Nephron progenitor cell (in vitro differentiated cells): ENCODE data around the gene SMCO2.
A peak's percentile ranks its signal among the peaks of the same experiment; 100 is the strongest.

Experiments
- DNase-seq: peaks from one replicate; pipeline ENCODE4 v3.0.0; 2021
- H3K27ac Mint-ChIP-seq: 2 replicates; pipeline ENCODE4 v1.8.0; 2021; ENCODE audit warnings: mild to moderate bottlenecking, moderate library complexity, mixed read lengths
- H3K27me3 Mint-ChIP-seq: 2 replicates; pipeline ENCODE4 v1.8.0; 2021; ENCODE audit warnings: mild to moderate bottlenecking, low read depth, mixed read lengths; ENCODE audit not compliant: poor library complexity
- H3K36me3 Mint-ChIP-seq: 2 replicates; pipeline ENCODE4 v1.8.0; 2021; ENCODE audit warnings: low read depth, mixed read lengths
- H3K4me1 Mint-ChIP-seq: 2 replicates; pipeline ENCODE4 v1.8.0; 2021; ENCODE audit warnings: mixed read lengths
- H3K4me3 Mint-ChIP-seq: 2 replicates; pipeline ENCODE4 v1.8.0; 2021; ENCODE audit warnings: mild to moderate bottlenecking, moderate library complexity, mixed read lengths
- H3K9me3 Mint-ChIP-seq: 2 replicates; pipeline ENCODE4 v1.8.0; 2021; ENCODE audit warnings: mild to moderate bottlenecking, moderate library complexity, mixed read lengths
- TF ChIP-seq, protein P1 (sequence below): fragments of 200-600 bp; sonication (generic); IDR thresholded peaks from 2 replicates; pipeline ENCODE4 v1.5.0; 2021; ENCODE audit warnings: antibody characterized with exemption

Gene SMCO2

GRCh38 chr12:27517546-27517945 lies 71.0 kb downstream of the SMCO2 start:
- no peaks in the 10 kb centered on the region for H3K9me3 Mint-ChIP-seq
- H3K27me3 Mint-ChIP-seq, result no peaks in the 10 kb centered on the region
- TF ChIP-seq, protein P1, sequence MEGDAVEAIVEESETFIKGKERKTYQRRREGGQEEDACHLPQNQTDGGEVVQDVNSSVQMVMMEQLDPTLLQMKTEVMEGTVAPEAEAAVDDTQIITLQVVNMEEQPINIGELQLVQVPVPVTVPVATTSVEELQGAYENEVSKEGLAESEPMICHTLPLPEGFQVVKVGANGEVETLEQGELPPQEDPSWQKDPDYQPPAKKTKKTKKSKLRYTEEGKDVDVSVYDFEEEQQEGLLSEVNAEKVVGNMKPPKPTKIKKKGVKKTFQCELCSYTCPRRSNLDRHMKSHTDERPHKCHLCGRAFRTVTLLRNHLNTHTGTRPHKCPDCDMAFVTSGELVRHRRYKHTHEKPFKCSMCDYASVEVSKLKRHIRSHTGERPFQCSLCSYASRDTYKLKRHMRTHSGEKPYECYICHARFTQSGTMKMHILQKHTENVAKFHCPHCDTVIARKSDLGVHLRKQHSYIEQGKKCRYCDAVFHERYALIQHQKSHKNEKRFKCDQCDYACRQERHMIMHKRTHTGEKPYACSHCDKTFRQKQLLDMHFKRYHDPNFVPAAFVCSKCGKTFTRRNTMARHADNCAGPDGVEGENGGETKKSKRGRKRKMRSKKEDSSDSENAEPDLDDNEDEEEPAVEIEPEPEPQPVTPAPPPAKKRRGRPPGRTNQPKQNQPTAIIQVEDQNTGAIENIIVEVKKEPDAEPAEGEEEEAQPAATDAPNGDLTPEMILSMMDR, result no peak
- no peak overlapping the region for H3K4me3 Mint-ChIP-seq
- H3K36me3 Mint-ChIP-seq, result no peaks in the 10 kb centered on the region
- peaks cover 47% of the 10 kb centered on the region for H3K4me1 Mint-ChIP-seq
- no peak for DNase-seq
- no peak overlapping the region for H3K27ac Mint-ChIP-seq

- Mint-ChIP-seq H3K27ac (no peak overlapping the region), H3K4me3 (no peak overlapping the region), H3K27me3 (no peaks in the 10 kb centered on the region)
Observed at GRCh38 chr12:27517961-27518665, 71.6 kb downstream of the SMCO2 start.

GRCh38 chr12:27521066-27521465 lies 74.5 kb downstream of the SMCO2 start:
- peaks cover 55% of the 10 kb centered on the region for H3K4me1 Mint-ChIP-seq
- no peak for DNase-seq
- TF ChIP-seq, protein P1, result no peak
- no peaks in the 10 kb centered on the region for H3K9me3 Mint-ChIP-seq
- H3K36me3 Mint-ChIP-seq, result no peaks in the 10 kb centered on the region
- no peaks in the 10 kb centered on the region for H3K27me3 Mint-ChIP-seq
- peak overlapping the region; percentile 28 for H3K4me3 Mint-ChIP-seq
- H3K27ac Mint-ChIP-seq, result no peak overlapping the region

More at GRCh38 chr12:27517961-27518665, 71.6 kb downstream of the SMCO2 start:
- Mint-ChIP-seq H3K4me1 (peaks cover 50% of the 10 kb centered on the region), H3K36me3 (no peaks in the 10 kb centered on the region), H3K9me3 (no peaks in the 10 kb centered on the region)
- DNase-seq, result no peak
- TF ChIP-seq, protein P1, result no peak

DNA sequence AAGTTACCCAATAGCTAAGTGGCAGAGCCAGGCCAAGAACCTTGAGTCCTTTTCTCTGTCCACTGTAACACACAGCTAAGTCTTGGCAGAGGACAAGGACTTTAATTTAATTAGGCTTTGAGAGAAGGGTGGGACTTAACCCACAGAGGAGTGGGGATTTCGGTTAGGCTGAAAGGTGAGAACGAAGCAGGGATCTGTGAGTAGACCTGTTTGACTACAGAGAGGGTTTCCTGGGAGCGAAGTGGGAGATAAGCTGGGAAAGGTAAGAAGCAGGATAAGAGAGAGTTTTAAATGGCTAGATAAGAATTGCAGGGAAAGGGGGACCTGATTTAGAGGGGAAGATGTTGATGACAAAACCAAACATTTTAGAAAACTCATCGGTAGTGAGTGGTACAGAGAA lies 75.4 kb downstream of the SMCO2 start:
- peak overlapping the region; percentile 92 for H3K4me3 Mint-ChIP-seq
- H3K9me3 Mint-ChIP-seq, result no peaks in the 10 kb centered on the region
- peaks cover 63% of the 10 kb centered on the region for H3K4me1 Mint-ChIP-seq
- no peaks in the 10 kb centered on the region for H3K27me3 Mint-ChIP-seq
- H3K27ac Mint-ChIP-seq, result peak overlapping the region; percentile 46
- no peak for DNase-seq
- H3K36me3 Mint-ChIP-seq, result no peaks in the 10 kb centered on the region
- TF ChIP-seq, protein P1, result no peak

DNA sequence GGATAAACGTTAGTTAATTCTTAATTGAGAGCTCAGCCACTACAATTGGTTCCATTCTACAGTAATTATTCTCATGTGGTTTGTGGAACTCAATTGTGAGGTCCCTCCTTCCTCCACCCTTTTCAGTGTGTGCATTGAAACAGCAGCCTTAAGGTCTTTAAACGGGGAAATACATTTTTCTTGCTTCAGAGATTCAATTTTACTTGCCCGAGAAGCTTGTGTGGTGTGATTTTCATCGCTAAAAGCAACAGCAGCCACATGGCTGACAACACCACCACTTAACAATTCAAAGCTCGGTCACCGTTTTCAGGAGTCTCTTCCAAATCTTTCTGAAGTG lies 76.7 kb downstream of the SMCO2 start:
- Mint-ChIP-seq H3K27ac (peak overlapping the region; percentile 86), H3K36me3 (no peaks in the 10 kb centered on the region), H3K4me3 (peak overlapping the region; percentile 92), H3K4me1 (peaks cover 73% of the 10 kb centered on the region), H3K27me3 (no peaks in the 10 kb centered on the region), H3K9me3 (no peaks in the 10 kb centered on the region)
- TF ChIP-seq, protein P1, result no peak
- DNase-seq, result no peak
